OCI-LY1 (cell line): ENCODE measurements around the gene SLC10A6.

Source experiments
- H2AFZ ChIP-seq: fragments of 200-600 bp; sonication (generic), shearing (Covaris generic); 2 replicates; pipeline ENCODE4 v1.6.0; 2014; ENCODE audit warnings: antibody characterized with exemption, mild to moderate bottlenecking, low read length
- H3F3A ChIP-seq: fragments of 200-600 bp; sonication (generic), shearing (Covaris generic); 2 replicates; pipeline ENCODE4 v1.6.0; 2014; ENCODE audit warnings: mild to moderate bottlenecking, antibody characterized with exemption, low read length, moderate library complexity; ENCODE audit not compliant: insufficient read depth
- H3K27ac ChIP-seq: fragments of 200-600 bp; sonication (generic); 2 replicates; pipeline ENCODE4 v1.5.1; 2014; ENCODE audit warnings: low read length, mixed run types, mild to moderate bottlenecking, low read depth; ENCODE audit not compliant: poor library complexity, severe bottlenecking
- H3K27me3 ChIP-seq: fragments of 200-600 bp; sonication (generic); 2 replicates; pipeline ENCODE4 v1.6.0; 2014; ENCODE audit warnings: antibody characterized with exemption, mild to moderate bottlenecking, low read length, moderate library complexity; ENCODE audit not compliant: insufficient read depth
- H3K36me3 ChIP-seq: fragments of 200-600 bp; sonication (generic); 2 replicates; pipeline ENCODE4 v1.6.1; 2014; ENCODE audit warnings: mild to moderate bottlenecking, antibody characterized with exemption, low read length, moderate library complexity, mixed read lengths; ENCODE audit not compliant: insufficient read depth
- H3K4me1 ChIP-seq: fragments of 200-600 bp; sonication (generic); 2 replicates; pipeline ENCODE4 v1.5.1; 2014; ENCODE audit warnings: mild to moderate bottlenecking, low read length, moderate library complexity; ENCODE audit not compliant: insufficient read depth, severe bottlenecking
- H3K4me2 ChIP-seq: fragments of 200-600 bp; sonication (generic), shearing (Covaris generic); 2 replicates; pipeline ENCODE4 v1.6.1; 2014; ENCODE audit warnings: low read length
- H3K4me3 ChIP-seq: fragments of 200-600 bp; sonication (generic); 2 replicates; pipeline ENCODE4 v1.5.1; 2014; ENCODE audit warnings: low read length, low read depth, mild to moderate bottlenecking, mixed read lengths; ENCODE audit not compliant: poor library complexity, severe bottlenecking
- H3K79me2 ChIP-seq: fragments of 200-600 bp; shearing (Covaris generic); 2 replicates; pipeline ENCODE4 v1.6.1; 2016; ENCODE audit warnings: mixed run types, low read length, mixed read lengths; ENCODE audit not compliant: insufficient read depth
- H3K9ac ChIP-seq: fragments of 200-600 bp; sonication (generic), shearing (Covaris generic); 2 replicates; pipeline ENCODE4 v1.6.1; 2014; ENCODE audit warnings: mild to moderate bottlenecking, low read length, mixed read lengths
- H3K9me2 ChIP-seq: fragments of 200-600 bp; sonication (generic), shearing (Covaris generic); 2 replicates; pipeline ENCODE4 v1.6.1; 2014; ENCODE audit warnings: low read depth, mild to moderate bottlenecking, low read length, mixed read lengths
- H3K9me3 ChIP-seq: fragments of 200-600 bp; shearing (Covaris generic); 2 replicates; pipeline ENCODE4 v1.6.1; 2014; ENCODE audit warnings: low read length, mixed read lengths
- H4K20me1 ChIP-seq: fragments of 200-600 bp; sonication (generic), shearing (Covaris generic); 2 replicates; pipeline ENCODE4 v1.6.0; 2016; ENCODE audit warnings: mild to moderate bottlenecking, low read length; ENCODE audit not compliant: insufficient read depth
- CTCF ChIP-seq: fragments of 200-600 bp; sonication (generic), shearing (Covaris generic); IDR thresholded peaks from 2 replicates; pipeline ENCODE4 v1.5.1; 2017; ENCODE audit warnings: mild to moderate bottlenecking, antibody characterized with exemption, low read length, moderate library complexity, mixed read lengths
- EZH2 ChIP-seq: fragments of 200-600 bp; sonication (generic), shearing (Covaris generic); IDR thresholded peaks from 2 replicates; pipeline ENCODE4 v1.8.0; 2017; ENCODE audit warnings: borderline replicate concordance, mixed run types, mild to moderate bottlenecking, antibody characterized with exemption, low read length, moderate library complexity, mixed read lengths

SLC10A6 gene

DNA sequence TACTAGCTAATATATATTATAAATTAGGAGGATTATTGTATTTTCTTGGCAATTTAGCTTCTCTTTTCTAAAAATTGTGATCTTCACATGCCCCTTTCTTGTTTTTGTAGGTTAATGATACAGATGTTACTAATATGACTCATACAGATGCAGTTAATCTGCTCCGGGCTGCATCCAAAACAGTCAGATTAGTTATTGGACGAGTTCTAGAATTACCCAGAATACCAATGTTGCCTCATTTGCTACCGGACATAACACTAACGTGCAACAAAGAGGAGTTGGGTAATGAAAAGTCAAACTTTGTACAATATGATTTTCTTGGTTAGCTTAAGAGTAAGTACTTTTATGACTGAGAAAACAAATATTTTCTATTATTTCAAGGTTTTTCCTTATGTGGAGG lies 74.1 kb downstream of the SLC10A6 start:
- H3K9ac ChIP-seq: no peak overlapping the region
- H3K27ac ChIP-seq: no peak overlapping the region
- no peaks in the 10 kb centered on the region for H3K79me2 ChIP-seq
- H3K4me2 ChIP-seq: no peak overlapping the region
- no peaks in the 10 kb centered on the region for H3K4me1 ChIP-seq
- no peaks in the 10 kb centered on the region for H3K36me3 ChIP-seq
- no peak overlapping the region for H3K4me3 ChIP-seq
- no peaks in the 10 kb centered on the region for H3K27me3 ChIP-seq
- H3F3A ChIP-seq: no peaks in the 10 kb centered on the region
- no peaks in the 10 kb centered on the region for H3K9me2 ChIP-seq
- no peak overlapping the region for H2AFZ ChIP-seq
- H3K9me3 ChIP-seq: no peaks in the 10 kb centered on the region
- H4K20me1 ChIP-seq: no peaks in the 10 kb centered on the region
- TF ChIP-seq EZH2 (no peak), CTCF (no peak)
